ELF-1 (cell line): Measurements from ENCODE around the gene TMEM120B.

ENCODE experiments used
- DNase-seq: peaks from one replicate; pipeline ENCODE4 v3.0.0-alpha.2; 2016; ENCODE audit warnings: low read depth, low spot score

The TMEM120B gene

DNA sequence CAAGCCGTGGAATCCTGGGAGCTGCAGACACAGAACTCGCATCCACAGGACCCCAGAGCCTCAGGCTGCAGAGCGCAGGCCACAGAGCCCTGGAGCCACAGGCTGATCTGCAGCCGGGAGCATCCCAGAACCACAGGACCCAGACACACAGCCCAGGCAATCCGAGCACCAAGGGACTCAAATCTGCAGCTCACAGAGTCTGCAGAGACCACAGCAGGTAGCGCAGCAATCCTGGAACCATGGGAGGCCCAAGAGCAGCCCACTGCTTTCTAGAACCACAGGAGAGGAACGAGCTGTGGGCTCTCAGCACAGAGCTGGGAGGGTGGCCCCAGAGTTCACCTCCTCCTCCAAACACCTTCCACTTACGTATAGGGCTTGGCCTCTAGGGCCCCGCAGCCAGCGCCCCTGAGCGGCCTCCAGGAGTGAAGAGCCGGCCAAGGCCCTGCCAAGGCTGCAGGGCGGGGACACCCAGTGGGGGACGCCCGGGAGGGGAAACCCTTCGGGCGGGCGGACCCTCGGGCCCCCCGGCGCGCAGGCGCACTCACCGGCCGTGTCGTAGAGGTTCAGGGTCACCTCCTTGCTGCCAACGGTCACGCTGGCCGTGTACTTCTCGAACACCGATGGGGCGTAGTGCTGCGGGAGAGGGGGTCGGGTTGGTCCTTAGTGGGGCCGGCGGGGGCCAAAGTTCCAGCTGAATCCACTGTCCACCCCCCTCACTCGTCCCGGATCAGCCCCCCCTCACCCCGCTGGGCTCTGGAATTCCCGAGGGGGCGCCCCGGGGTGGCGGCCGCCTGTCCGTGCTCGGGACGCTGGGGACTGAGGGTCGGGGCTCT, 80.3 kb downstream of the TMEM120B start:
- peak; percentile 53 for DNase-seq

DNA sequence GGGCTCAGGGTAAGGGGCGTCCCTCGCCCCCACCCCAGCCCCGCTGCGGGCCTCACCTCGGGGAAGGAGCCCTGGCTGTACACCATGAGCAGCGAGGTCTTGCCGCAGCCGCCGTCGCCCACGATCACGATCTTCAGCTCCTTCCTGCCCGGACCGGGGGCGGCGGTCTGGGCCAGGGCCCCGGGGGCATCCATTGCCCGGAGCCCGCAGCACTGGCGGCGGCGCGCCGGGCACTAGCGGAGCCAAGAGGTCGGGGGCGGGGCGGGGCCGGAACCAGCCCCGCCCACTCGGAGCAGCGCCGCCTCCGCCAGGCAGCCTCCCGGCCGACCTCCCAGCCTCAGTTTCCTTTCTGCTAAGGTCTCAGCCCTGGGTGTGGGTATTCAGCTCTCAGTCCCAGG, 80.9 kb downstream of the TMEM120B start, which contains the start of gene RHOF:
Gene RHOF (minus strand): TSS at position 249 of the 398 bp plus-strand sequence. CDS start 55 bp downstream, at position 194.
- DNase-seq: peak; percentile 84

DNA sequence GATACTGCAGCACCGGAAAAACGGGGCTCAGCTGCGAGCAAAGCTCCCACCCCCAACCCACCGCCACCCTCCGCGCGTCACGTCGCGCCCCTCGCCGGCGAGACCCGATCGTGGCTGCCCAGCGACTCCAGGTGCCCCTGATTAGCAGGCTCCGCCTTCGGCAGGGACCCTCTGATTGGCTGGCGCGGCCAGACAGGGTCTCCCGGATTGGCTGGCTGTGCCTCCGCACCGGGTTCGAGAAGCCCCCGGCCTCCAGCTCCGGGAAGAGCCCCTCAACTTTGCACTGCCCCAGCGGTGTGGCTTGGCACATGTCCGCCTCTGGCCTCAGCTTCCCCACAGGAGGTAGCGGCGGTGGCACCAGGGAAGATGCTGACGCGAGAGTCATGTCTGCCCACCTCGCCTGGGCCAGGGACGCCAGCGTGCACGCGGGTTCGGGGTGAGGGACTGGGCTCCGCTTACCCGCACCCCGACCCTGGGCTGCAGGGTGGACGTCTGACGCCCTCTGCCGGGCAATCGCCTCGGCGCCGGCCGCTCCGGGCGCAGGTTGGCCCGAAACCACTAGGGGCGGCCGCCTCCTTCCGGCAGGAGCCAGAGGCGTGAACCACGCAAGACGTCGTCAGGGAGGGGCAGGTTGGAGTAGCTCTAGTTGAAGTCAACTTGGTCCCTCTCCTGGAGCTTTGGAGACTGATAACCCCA, 81.4 kb downstream of the TMEM120B start:
- peak; percentile 98 for DNase-seq

DNA sequence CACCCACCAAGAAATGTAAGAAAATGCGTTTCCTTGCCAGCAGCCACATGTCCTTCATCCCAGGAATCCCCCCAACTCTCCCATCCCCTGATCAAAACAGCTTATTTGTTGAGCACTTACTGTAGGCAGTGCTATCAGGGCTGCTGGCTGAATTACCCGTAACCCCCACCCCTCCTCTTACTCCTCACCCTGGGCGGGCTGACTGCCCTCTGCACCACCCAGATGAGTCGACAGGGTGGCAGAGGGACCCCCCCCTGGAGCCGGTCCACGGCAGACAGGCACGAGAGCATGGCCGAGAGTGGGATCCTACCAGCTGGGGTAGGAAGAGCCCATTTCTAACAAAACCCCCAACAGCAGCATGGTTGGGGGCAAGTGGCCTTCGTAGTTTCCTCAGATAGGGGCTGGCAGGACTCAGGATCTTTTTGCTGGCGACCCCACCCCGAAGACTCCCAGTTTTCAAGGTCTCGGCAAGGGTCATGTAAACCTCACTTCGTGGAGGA, 82.0 kb downstream of the TMEM120B start:
- no peak for DNase-seq

DNA sequence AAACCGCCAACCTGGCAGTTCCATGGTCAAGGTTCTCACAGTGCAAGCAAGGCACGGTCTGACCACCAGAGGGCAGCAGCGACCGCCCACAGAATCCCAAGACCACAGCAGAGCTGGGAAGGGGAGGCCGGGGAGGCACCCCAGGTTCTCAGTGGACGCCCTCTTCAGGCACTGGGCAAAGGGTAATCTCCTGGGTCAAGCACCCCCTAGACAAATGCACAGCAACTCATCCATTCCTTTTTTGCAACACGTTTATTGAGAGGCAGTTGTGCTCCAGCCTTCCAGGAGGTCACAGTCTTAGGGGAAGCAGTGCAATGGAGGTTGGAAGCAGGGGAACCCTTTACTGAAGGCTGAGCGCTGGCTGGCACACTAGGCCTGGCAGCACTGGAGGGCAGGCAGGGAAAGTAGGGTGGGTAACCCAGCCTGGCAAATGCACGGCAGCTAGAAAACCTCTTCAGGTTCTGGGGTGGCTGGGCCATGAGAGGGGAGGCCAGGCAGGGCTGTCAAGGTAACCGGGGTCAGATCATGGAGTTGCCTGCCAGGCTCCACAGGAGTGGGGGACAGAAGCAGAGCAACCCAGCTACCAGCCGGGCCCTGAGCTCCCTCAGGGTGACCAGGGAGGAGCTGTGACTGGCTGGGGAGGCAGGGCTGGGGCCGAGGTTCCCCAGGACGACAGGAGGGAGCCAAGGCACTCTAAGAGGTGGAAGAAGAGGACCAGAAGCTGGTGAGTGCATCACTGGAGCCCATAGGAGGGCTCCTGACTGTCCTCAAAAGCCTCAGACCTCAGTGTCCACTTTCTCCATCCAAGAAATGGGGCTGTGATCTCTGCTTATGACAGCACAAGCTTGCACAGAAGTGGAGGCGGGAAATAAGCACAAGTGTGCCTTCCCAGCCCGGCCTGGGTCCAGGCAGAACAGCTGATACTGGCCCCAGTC, 82.7 kb downstream of the TMEM120B start:
- peak; percentile 92 for DNase-seq

DNA sequence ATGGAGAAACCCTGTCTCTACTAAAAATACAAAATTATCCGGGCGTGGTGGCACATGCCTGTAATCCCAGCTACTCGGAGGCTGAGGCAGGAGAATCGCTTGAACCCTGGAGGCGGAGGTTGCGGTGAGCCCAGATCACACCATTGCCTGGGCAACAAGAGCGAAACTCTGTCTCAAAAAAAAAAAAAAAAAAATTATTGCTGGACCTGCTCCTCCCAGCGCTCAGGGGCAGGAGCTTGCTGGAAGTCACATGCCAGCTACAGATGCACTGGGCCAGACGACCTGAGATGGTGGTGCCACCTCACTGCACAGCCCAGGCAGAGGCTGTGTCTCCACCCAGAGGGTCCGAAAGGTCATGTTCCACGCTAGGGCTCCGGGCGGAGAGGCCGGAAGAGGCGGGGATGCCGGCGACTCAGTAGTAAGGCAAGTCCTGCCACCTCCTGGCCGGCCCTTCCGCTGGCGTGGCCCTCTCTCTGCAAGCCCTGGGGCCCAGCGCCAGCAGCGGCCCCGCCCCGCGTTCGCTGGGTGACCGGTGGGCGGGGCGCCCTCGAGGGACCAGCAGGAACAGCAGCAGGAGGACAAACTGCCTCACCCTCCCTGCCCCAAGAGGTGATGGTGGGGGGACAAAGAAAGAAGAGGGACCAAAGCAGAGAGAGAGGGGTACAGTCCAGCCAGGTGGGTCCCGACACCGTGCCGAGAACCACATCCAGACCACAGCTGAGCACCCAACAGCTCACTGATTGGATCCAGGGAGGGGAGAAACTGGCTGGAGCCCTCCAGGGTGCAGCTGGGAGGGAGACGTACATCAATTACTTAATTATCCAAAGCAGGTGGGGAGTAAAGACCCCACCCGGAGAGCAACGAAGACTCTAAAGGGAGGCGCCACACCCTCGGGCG, 84.6 kb downstream of the TMEM120B start:
- peak; percentile 95 for DNase-seq

DNA sequence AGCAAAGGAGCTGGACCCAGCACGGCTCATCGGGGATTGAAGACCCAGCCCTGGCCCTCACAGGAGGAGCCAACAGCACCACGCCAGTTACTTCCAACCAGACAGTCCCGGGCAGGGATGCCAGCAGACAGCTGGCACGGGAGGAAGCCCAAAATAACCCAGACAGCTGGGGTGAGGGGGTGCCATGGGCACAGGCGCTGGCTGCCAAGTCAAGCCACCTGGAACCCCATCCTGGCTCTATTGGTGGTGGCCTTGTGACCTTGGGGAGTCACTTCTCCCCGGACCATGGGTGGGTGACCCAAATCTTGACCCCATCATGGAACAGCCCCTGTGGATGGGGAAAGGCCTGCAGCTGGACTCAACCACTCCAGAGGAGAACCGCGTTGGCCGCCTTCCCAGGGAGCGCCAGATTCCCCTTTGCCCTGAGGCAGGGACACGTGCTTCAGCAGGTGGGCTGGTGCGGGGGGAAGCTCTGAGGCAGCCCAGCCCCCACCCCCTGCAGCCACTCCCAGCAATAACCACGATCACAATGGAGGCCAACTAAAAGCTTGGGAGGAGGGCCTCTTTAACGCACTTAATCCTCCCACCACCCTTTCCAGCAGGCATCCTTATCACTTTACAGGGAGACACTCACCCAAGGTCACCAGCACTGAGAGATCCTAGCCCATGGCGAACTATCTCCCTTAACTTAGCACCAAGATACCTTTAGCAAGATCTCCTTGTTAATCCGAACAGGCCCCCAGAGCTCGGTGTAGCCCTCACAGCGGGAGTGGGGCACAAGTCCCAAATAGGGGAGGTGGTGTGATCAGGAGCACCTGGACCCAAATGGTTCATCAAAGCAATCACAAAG, 85.6 kb downstream of the TMEM120B start:
- DNase-seq: peak; percentile 95

DNA sequence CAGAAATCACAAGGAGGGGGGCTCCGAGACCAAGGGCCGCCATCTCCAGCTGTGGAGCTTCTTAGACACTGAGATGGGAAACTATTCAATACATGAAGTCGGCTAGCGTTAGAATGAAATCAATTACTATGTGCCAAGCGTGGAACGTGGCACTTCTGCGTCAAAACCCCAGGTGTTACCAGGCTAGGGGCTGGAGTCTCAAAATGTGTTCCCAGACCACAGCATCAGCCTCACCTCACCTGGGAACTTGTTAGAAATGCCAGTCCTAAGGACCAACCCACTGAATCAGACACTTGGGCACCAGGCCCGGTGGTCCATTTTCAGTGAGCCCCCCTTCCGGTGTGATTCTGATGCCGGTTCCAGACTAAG, 86.2 kb downstream of the TMEM120B start:
- DNase-seq: peak; percentile 63

DNA sequence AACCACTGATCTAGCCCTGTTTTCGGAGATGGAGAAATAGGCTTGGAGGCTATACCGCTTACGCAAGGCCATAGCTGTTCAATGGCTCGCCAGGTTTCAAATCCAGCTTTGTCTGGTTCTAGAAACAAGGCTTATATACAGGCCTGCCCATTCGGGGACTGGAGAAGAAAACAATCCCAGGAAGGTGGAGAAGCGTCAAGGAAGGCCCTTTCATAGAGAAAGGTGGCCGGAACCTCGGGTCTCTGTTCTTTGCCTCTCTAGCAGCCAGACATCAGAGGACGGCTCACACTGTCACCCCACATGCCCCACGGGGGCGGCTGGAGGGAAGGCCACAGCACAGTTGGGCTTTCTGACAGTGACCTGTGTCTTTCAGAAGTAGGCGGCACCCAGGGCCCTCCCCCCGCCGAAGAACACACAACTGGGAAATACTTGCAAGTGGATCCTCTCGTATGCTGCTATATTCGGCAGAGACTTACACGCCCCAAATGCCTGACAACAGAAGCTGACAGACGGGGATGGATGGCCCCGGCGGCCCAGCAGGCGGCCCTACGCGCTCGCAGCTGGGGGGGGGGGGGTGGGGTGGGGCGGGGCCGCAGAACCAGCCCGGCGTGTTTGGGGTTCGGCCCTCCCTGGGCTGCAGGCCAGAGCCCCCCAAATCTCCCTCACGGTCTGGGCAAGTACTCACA, 86.7 kb downstream of the TMEM120B start:
- peak; percentile 87 for DNase-seq

DNA sequence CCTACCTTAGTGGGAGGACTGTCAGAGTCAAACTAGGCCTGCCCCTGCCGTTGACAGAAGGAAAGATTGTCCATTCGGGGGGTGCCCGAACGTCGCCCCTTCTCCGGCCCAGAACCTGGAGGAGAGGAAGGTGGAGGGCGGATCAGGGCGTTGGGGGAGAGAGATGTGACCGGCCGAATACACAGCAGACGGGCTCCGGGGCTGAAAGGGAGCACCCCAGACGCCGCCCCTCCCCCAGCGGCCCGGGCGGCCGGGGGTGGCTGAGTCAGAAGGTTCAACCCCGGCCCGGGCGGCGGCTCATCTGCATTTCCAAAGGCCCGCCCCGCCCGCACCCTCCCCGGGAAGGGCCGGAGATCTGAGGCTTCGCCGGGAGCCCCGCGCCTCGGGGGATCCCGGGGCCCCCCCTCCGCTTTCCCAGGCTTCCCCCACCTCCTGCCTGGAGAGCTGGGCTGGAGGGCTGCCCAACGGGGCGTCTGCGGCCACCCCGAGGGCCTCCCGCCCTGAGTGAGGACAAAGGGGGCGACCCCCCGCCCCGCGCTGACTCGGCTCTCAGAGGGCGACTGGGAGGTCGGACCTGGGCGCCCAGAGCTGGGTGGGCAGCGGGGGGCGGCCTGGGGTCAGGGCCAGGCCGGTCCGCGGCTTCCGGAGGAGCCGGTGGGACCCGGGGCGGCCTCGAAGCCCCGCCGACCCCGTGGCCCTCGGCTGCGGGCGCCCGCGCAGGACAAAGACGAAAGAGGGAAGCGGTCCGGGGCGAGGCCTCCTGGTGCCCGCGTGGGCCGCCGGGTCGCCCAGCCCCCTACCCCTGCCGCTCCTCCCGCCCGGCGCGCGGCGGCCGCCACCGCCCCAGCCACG, 87.5 kb downstream of the TMEM120B start:
- DNase-seq: peak; percentile 94

DNA sequence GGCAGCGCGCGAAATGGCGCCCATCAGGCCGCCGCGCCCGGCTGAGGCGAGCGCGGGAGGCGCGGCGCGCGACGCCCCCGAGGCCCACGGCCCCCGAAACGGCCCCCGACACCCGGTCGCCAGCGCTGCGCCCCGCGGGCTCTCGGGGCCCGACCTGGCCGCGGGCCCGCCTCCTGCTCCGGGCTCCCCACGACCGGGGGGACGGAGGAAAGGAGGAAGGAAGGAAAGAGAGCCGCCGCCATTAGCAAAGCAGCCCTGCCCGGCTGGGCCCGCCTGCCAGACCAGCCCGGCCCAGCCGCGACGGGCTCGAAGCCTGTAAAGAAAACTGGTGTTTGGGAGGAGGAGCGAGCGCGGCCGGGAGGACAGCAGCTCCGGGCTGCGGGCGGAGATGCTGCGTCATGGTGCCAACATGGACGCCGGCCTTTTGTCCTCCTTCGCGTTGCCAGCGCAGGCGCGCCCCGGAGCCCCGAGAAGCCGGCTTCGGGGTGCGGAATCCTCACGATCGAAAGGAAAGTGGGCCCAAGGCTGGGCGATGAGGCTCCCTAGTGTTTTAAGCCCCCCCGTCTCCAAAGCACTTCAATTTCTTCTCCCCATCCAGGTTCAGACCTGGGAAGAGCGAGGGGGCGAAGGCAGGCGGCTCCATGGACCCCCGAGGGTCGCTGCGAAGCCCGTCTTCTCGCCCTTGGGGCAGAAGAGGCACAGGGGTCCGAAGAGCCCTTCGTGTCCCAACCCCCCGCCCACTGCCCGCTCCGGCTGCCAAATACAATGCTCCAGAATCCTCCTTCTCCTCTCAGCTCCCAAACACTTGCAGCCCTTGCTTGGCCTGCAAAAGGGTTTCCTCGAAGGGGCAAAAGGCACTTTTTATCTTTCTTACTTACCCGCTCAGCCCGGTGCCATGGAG, 88.4 kb downstream of the TMEM120B start:
- DNase-seq: peak; percentile 83

DNA sequence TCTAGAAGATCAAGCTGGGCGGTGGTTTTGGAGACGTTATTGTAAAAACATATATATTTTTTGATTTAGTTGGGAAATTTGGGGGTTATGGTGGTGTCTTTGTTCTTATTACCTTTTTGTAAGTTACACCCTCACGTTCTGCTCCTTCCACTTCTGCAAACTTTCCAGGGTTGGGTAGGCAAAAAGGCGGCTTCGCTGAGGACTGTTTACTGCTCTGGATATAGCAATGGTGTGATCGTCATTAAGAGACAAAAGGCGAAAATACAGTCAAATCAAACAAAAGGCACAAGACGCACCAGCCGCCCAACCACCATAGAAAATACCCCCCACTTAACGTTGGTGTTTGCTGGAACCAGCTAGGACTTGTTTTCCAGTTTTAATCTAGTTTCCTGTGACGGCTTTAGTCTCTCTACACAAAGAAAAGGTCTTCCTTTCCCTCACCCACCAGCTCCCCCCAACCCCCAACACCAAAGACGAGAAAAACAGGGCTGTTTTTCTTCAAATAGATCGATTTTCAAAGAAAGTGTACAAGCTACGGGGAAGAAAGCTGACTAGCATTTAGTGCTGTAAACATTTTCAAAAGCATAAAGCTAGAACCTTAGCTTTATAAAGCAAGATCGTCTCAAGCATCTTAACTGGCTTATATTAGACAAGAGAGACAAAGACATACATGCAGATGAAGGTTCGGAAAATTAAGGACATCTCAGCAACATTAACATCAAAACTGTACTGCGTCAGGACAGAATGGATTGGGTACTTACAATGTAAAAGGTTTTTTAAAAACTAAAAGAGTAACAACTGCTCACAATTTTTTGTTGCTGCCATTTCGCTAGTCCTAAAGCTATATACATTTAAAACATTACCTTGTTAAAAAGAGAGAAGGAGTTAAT, 89.3 kb downstream of the TMEM120B start:
- DNase-seq: peak; percentile 74

DNA sequence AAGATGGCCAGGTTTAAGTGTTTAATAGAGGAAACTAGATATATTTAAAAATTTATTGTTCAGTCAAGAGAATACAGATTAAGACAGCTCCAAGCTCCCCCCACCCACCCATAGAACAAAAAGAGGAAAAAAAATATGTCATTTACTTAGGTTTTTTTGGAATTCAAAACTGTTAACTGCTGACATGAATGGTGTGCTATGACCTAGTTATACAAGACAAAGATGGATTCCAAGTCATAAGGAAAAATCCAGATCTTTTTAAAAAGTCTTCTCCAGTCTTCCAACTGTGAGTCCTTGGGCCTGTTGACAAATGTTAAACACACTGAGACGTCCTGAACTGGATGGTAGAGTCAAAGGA, 89.9 kb downstream of the TMEM120B start:
- no peak for DNase-seq

DNA sequence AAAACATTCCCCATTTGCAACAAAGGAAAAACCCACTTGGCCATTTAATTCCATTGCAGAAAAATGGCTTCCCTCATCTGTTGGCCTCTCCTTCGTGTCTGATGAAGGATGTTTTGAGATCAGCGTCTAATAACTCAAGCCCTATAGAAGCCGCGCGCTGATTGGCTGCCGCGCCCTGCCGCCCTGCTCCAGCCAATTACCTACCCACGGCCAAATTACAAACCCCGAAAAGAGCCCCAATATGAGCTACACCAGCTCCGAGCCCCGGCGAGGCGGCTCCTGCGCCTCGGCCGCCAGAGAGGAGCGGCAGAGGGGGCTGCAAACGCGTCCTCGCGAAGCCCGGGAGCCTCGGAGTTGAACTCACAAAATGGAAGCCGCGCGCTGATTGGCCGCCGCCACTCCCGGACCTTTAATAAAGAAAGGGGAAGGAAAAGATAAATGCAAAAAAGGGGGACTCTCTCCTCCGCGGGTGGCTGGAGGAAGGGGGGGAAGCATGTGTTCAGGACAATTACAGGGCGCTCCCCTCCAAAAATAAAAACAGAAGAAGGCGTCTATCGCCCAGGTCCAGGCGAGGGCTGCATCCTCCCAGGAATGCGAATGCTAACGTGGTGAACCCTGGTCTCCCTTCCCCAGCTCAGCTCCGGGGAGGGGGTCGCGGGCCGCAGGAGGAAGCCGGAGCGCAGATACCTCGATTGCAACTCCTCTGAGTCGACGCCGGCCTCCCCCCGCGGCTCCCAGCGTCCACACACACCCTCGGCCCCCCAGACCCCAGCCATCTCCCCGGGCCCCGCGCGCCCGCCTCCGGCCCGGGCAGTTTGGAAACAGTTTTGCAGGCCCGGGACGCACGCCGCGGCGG, 90.5 kb downstream of the TMEM120B start:
- DNase-seq: peak; percentile 98

DNA sequence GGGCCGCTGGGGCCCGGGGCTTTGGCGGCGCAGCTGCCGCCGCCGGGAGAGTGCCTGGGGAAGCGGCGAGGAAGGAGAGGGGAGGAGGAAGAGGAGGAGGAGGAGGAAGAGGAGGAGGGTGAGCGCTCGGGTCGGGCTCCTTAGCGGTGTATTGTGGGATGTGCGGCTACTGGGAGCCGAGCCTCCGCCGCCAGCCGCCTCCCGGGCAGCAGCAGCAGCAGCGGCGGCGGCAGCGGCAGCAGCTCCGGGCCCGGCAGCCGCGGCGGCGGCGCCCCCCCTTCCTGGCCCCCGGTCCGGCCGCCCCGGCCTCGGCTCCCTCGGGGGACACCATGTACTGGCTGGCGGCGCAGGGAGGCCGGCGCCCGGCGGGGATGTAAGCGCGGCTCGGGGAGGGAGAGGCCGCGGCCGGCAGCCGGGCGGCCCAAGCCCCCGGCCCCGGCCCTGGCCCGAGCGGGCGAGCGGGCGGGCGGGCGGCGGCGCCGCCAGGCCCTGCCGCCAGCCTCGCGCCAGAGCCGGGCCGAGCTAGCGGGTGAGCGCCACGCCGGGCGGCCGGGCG, 91.4 kb downstream of the TMEM120B start, which contains the start of gene SETD1B:
Gene SETD1B (plus strand): TSS at position 149 of the 556 bp plus-strand sequence. CDS start 729 bp downstream, outside the sequence.
- peak; percentile 69 for DNase-seq
